GM23338 (cell line): Measurements from ENCODE around the gene CCDC92. TPM values are rescaled to one million over a fixed set of nuclear protein-coding genes. Genes with fewer than 3 reads are reported as not detected.
A peak's percentile ranks its signal among the peaks of the same experiment; 100 is the strongest.

Experiments
- ATAC-seq: fragments of 200-7000 bp; cut with Tn5 transposase; 3 replicates; pipeline ENCODE4 v1.9.1; 2020
- DNase-seq: peaks from one replicate; pipeline ENCODE4 v3.0.0-alpha.2; 2015; ENCODE audit warnings: low spot score
- H2AFZ ChIP-seq: fragments of 200-600 bp; sonication (generic); 2 replicates; pipeline ENCODE4 v1.8.0; 2016; ENCODE audit warnings: antibody characterized with exemption, mild to moderate bottlenecking, moderate library complexity
- H3F3A ChIP-seq: fragments of 200-600 bp; sonication (generic); replicated peaks from 2 replicates; pipeline ENCODE4 v1.8.0; 2017; ENCODE audit warnings: antibody characterized with exemption, mixed run types, low read depth
- H3K27ac ChIP-seq: fragments of 200-600 bp; sonication (generic); 2 replicates; pipeline ENCODE4 v1.6.1; 2016; ENCODE audit warnings: low read depth
- H3K27me3 ChIP-seq: fragments of 200-600 bp; sonication (generic); 2 replicates; pipeline ENCODE4 v1.8.0; 2016; ENCODE audit warnings: mild to moderate bottlenecking, mixed run types, moderate library complexity; ENCODE audit not compliant: insufficient read depth
- H3K36me3 ChIP-seq: fragments of 200-600 bp; sonication (generic); 2 replicates; pipeline ENCODE4 v1.8.0; 2016; ENCODE audit warnings: mild to moderate bottlenecking; ENCODE audit not compliant: insufficient read depth
- H3K4me1 ChIP-seq: fragments of 200-600 bp; sonication (generic); 2 replicates; pipeline ENCODE4 v1.8.0; 2016; ENCODE audit warnings: mild to moderate bottlenecking, moderate library complexity; ENCODE audit not compliant: insufficient read depth
- H3K4me2 ChIP-seq: fragments of 200-600 bp; sonication (generic); 2 replicates; pipeline ENCODE4 v1.7.1; 2017; ENCODE audit warnings: mixed run types
- H3K4me3 ChIP-seq: fragments of 200-600 bp; sonication (generic); 2 replicates; pipeline ENCODE4 v1.6.1; 2016; ENCODE audit warnings: mixed run types
- H3K79me2 ChIP-seq: fragments of 200-600 bp; sonication (generic); replicated peaks from 2 replicates; pipeline ENCODE4 v1.8.0; 2017; ENCODE audit warnings: mild to moderate bottlenecking; ENCODE audit not compliant: insufficient read depth
- H3K9me2 ChIP-seq: fragments of 200-600 bp; sonication (generic); 2 replicates; pipeline ENCODE4 v1.8.0; 2017; ENCODE audit not compliant: insufficient read depth
- H4K20me1 ChIP-seq: fragments of 200-600 bp; sonication (generic); replicated peaks from 2 replicates; pipeline ENCODE4 v1.8.0; 2017; ENCODE audit warnings: mild to moderate bottlenecking; ENCODE audit not compliant: insufficient read depth
- H3K27ac Mint-ChIP-seq: 2 replicates; pipeline ENCODE4 v1.8.0; 2020; ENCODE audit warnings: inconsistent platforms, mild to moderate bottlenecking, moderate library complexity, mixed read lengths
- H3K27me3 Mint-ChIP-seq: 3 replicates; pipeline ENCODE4 v1.8.0; 2022; ENCODE audit warnings: low read depth, mild to moderate bottlenecking, moderate library complexity, mixed read lengths, inconsistent platforms; ENCODE audit not compliant: insufficient read depth, poor library complexity
- H3K36me3 Mint-ChIP-seq: 3 replicates; pipeline ENCODE4 v1.8.0; 2021; ENCODE audit warnings: low read depth, mild to moderate bottlenecking, inconsistent platforms, moderate library complexity, mixed read lengths
- H3K4me1 Mint-ChIP-seq: 3 replicates; pipeline ENCODE4 v1.8.0; 2020; ENCODE audit warnings: mild to moderate bottlenecking, inconsistent platforms, mixed read lengths
- H3K4me3 Mint-ChIP-seq: 3 replicates; pipeline ENCODE4 v1.8.0; 2021; ENCODE audit warnings: moderate library complexity, mild to moderate bottlenecking, inconsistent platforms, mixed read lengths
- H3K9me3 Mint-ChIP-seq: 3 replicates; pipeline ENCODE4 v1.8.0; 2020; ENCODE audit warnings: moderate library complexity, mild to moderate bottlenecking, inconsistent platforms, mixed read lengths
- CREB1 ChIP-seq: fragments of 250-450 bp; sonication (Bioruptor Pico); IDR thresholded peaks from 2 replicates; pipeline ENCODE4 v1.5.0; 2020; ENCODE audit warnings: low read depth, mild to moderate bottlenecking, moderate library complexity
- CTCF ChIP-seq, 2 experiments: fragments of 200-600 bp in 1 of 2; sonication (generic) in 1 of 2; conservative IDR thresholded peaks; 2 replicates each; pipeline versions ENCODE4 v1.5.1 to v1.6.1; 2016 to 2017; ENCODE audit warnings: antibody characterized with exemption in 2 of 2, low read depth in 2 of 2, mild to moderate bottlenecking in 2 of 2, moderate library complexity in 1 of 2
- EZH2 ChIP-seq: fragments of 200-600 bp; sonication (generic); IDR thresholded peaks from one replicate; pipeline ENCODE4 v1.8.0; 2017; ENCODE audit warnings: antibody characterized with exemption, mild to moderate bottlenecking, low read depth; ENCODE audit not compliant: unreplicated experiment
- EZH2phosphoT487 ChIP-seq: fragments of 200-600 bp; sonication (generic); IDR thresholded peaks from one replicate; pipeline ENCODE4 v1.8.1; 2018; ENCODE audit warnings: antibody characterized with exemption; ENCODE audit not compliant: unreplicated experiment
- JUNB ChIP-seq: IDR thresholded peaks from one replicate; pipeline ENCODE4 v1.6.1; 2016; ENCODE audit warnings: antibody characterized with exemption; ENCODE audit not compliant: unreplicated experiment
- NANOG ChIP-seq: IDR thresholded peaks from 2 replicates; pipeline ENCODE4 v1.6.1; 2016; ENCODE audit warnings: antibody characterized with exemption, borderline replicate concordance
- STAT1 ChIP-seq: IDR thresholded peaks from one replicate; pipeline ENCODE4 v1.6.1; 2016; ENCODE audit warnings: antibody characterized with exemption; ENCODE audit not compliant: unreplicated experiment
- ZNF114 ChIP-seq: fragments of 250-450 bp; sonication (Bioruptor Pico); IDR thresholded peaks from 2 replicates; pipeline ENCODE4 v1.5.0; 2020; ENCODE audit warnings: mild to moderate bottlenecking, moderate library complexity
- ZNF331 ChIP-seq: fragments of 250-450 bp; sonication (Bioruptor Pico); IDR thresholded peaks from 2 replicates; pipeline ENCODE4 v1.5.0; 2020; ENCODE audit warnings: low read depth, mild to moderate bottlenecking, moderate library complexity
- polyA plus RNA-seq: library from polyadenylated mRNA; unstranded; fragments of >200 nt; fragmentation: Nextera tagmentation; extraction: Ambion mirVana; gene quantifications from 2 replicates; pipeline ENCODE4 v1.2.1, GENCODE V29; 2016
- total RNA-seq: library from RNA; depleted of rRNA; stranded (reverse); fragments of >200 nt; shearing (Covaris generic); gene quantifications from 2 replicates; pipeline ENCODE4 v1.2.3, GENCODE V29; 2014

CCDC92 gene
- total and polyA plus RNA-seq, 2 experiments from 2014 or later: 0.08 to 0.31 TPM

- no peak overlapping the region for H3K27ac Mint-ChIP-seq
- Histone ChIP-seq H4K20me1 (peaks cover 19% of the 10 kb centered on the region), H3K4me1 (no peaks in the 10 kb centered on the region), H3K9me2 (no peaks in the 10 kb centered on the region), H3K79me2 (0 out of 2 replicates have a peak, but pooled peaks cover 8% of the 10 kb centered on the region), H3K4me3 (no peak overlapping the region), H3K27ac (no peak overlapping the region), H3K36me3 (no peaks in the 10 kb centered on the region), H3K27me3 (no peaks in the 10 kb centered on the region), H2AFZ (no peak overlapping the region), H3F3A (no peaks in the 10 kb centered on the region), H3K4me2 (no peak overlapping the region)
- ATAC-seq: peak; percentile 94
- peaks cover 7% of the 10 kb centered on the region; the same call in 1 of the 3 replicates for H3K36me3 Mint-ChIP-seq
- DNase-seq: peak; percentile 87
- TF ChIP-seq CTCF (conservative IDR thresholded peaks at IDR 0.05; ENCODE audit: low read depth in 2 of 2): peak; percentile 79 to 92
- no peak for TF ChIP-seq ZNF114
- H3K27me3 Mint-ChIP-seq: no peaks in the 10 kb centered on the region
- H3K4me3 Mint-ChIP-seq: no peak overlapping the region
- H3K9me3 Mint-ChIP-seq: no peaks in the 10 kb centered on the region
- peaks cover 3% of the 10 kb centered on the region; the same call in 2 of the 3 replicates for H3K4me1 Mint-ChIP-seq
Observed at GRCh38 chr12:123983822-123984485, 11.3 kb upstream of the CCDC92 start.

GRCh38 chr12:123982269-123982668 is 9.6 kb upstream of the CCDC92 start:
- 0 out of 2 replicates have a peak, but pooled peaks cover 8% of the 10 kb centered on the region for H3K79me2 ChIP-seq
- H3K27ac Mint-ChIP-seq: no peak overlapping the region
- H3K27me3 Mint-ChIP-seq: no peaks in the 10 kb centered on the region
- no peak overlapping the region for H3K27ac ChIP-seq
- H3K36me3 Mint-ChIP-seq: no peaks in the 10 kb centered on the region
- H3K4me3 Mint-ChIP-seq: no peak overlapping the region
- H3K27me3 ChIP-seq: 0 out of 2 replicates have a peak, but pooled peaks cover under 1% of the 10 kb centered on the region
- no peaks in the 10 kb centered on the region for H3F3A ChIP-seq
- H3K4me3 ChIP-seq: no peak overlapping the region
- no peak overlapping the region for H3K4me2 ChIP-seq
- ATAC-seq: no peak
- no peak for DNase-seq
- no peaks in the 10 kb centered on the region for H3K36me3 ChIP-seq
- H2AFZ ChIP-seq: no peak overlapping the region
- peaks cover 19% of the 10 kb centered on the region for H4K20me1 ChIP-seq
- no peaks in the 10 kb centered on the region for H3K4me1 ChIP-seq
- no peaks in the 10 kb centered on the region for H3K9me3 Mint-ChIP-seq
- peaks cover 3% of the 10 kb centered on the region; the same call in 2 of the 3 replicates for H3K4me1 Mint-ChIP-seq
- TF ChIP-seq ZNF331 (CRISPR knock-in tag) (no peak), EZH2phosphoT487 (no peak), NANOG (no peak), ZNF114 (no peak), STAT1 (no peak)
- no peaks in the 10 kb centered on the region for H3K9me2 ChIP-seq

- Histone ChIP-seq H3K4me3 (no peak overlapping the region), H3K4me1 (peaks cover 3% of the 10 kb centered on the region), H4K20me1 (peaks cover 36% of the 10 kb centered on the region), H3K9me2 (no peaks in the 10 kb centered on the region), H3K27me3 (peaks cover 27% of the 10 kb centered on the region), H3K79me2 (no peaks in the 10 kb centered on the region), H2AFZ (no peak overlapping the region), H3K4me2 (no peak overlapping the region), H3F3A (peaks cover 4% of the 10 kb centered on the region), H3K27ac (no peak overlapping the region), H3K36me3 (no peaks in the 10 kb centered on the region)
- Mint-ChIP-seq H3K27ac (no peak overlapping the region), H3K4me1 (peaks cover 7% of the 10 kb centered on the region; the same call in 2 of the 3 replicates), H3K4me3 (no peak overlapping the region), H3K9me3 (no peaks in the 10 kb centered on the region), H3K36me3 (peaks cover 23% of the 10 kb centered on the region), H3K27me3 (peaks cover 9% of the 10 kb centered on the region)
- DNase-seq: no peak
- ATAC-seq: no peak
- TF ChIP-seq JUNB (no peak), CREB1 (no peak), STAT1 (no peak), CTCF (conservative IDR thresholded peaks at IDR 0.05; ENCODE audit: low read depth in 2 of 2) (no peak), ZNF331 (CRISPR knock-in tag) (no peak), EZH2phosphoT487 (no peak), NANOG (no peak), EZH2 (no peak)
Observed at GRCh38 chr12:123979566-123979965, 6.9 kb upstream of the CCDC92 start.
